DMS53 (cell line): ENCODE measurements around the gene FBXL15.
A peak's percentile ranks its signal among the peaks of the same experiment; 100 is the strongest.

ENCODE experiments used
- DNase-seq: peaks from one replicate; lab custom pipeline; 2025; lab: John Stamatoyannopoulos, UW

FBXL15 gene

DNA sequence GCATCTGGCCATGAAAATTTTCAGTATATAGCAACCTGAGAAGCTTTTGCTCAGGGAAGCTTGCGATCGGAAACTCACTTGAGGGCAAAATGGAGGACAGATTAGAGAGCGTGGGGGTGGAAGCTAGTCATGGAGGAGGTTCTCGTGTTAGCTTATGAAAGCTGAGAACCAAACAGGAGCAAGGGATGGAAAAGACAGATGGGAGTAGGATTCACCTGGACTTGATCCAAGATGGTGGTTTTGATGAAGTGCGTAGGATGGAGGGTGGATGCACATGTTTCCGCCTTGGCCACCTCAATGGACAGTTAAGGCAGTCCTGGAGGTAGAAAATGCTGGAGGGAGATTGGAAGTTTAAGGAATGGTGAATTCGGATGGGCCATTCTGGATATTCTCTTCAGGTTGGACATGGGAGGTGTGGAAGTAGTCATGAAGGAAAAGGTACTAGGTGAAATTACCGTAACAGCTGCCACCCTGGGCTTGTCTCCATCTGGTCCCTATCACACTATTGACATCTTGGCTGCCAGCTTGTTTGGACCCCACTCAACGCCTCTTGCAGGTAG lies 37.0 kb downstream of the FBXL15 start:
- no peak for DNase-seq

DNA sequence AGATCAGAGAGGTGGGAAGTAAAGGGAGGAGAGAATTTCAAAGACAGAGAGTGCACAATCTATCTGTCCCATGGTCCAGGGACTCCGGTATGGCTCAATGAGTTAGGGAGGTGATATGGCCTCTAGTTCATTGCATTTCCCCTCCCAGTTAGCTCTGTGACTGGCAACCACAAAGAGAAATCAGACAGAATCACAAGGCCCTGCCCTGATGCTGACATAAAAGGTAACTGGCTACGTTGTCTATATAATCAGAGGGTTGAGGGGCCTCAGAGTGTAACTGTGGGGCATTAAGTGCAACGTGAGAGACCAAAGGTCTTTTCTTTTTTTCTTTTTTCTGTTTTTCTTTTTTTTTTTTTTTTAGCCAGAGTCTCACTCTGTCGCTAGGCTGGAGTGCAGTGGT lies 38.0 kb downstream of the FBXL15 start:
- no peak for DNase-seq

DNA sequence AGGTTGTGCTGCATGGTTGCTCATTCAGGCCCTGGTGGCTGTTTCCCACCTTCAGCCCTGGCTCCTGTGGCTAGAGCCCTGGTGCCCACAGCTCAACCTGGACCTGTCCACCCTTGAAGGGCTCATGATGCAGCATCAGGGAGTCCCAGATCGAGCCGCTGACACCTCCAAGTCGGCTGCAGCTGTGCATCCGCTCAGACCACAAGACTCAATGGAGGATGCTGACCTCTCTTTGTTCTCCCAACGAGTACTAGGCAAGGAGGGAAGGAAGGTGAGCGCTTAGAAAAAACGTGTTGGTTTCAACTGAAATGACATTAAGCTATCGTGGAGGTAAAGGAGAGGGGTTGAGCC lies 40.2 kb downstream of the FBXL15 start:
- peak; percentile 81 for DNase-seq

DNA sequence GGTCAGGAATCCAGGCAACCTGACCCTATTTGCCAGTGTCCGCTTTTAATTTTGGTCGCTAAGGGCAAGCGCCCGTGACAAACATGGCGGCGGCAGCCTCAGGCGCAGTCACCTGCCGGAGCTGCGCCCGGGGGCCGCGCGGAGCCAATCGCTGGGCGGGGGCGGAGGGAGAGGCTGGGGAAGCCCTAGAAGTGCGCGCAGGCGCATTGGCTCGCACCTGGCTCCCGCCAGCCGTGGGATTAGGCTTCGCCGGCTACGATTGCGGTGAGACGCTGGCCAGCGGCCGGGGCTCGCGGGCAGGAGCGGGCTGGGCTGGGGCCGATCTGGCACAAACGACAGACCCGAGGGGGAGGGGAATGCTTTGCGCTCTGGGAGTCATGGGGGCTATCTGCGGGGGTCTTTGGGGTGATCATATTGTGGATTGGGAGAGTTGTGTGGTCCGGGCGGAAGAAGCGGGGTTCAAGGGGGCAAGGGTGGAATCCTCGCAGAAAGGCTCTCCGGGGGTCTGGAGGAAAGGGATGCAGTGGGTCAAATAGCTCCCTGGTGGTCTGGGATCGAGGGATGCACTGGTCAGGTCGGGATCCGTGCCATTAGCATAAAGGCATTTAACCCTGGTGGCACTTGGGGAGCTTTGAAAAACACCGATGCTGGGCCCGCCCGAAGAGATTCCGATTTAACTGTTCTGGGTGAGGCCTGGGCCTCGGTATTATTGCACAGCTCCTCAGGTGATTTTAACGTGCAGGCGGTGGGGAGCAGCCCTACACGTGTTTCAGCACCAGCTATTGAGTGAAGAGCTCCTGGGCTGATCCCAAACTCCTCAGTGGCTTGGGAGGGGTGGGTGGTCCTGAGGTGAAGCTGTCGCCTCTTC lies 40.8 kb downstream of the FBXL15 start:
- DNase-seq: peak; percentile 97

DNA sequence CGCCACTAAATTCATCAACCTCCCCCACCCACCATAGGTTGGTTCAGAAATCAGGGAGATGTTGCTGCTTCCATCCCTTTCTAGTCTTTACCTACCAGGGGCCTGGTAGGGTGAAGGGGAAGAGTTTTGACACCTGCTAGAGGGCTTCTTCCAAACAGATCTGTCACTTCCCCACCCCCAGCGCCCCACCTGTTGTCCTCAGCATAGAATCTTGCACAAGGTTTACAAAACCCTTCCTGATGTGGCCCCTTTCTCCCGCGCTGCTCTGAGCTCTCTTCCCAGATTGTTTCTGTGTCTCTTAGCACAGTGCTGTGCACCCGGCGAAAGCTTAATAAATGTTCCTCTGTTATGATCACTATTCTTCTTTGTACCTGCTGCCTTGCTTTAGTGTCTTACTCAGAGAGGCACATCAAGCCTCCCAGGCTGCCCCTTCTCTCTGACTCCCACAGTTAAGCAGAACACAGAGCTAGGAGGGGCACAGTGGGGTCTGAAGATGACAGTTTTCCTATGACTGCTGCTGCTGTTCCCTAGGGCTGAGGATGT lies 41.9 kb downstream of the FBXL15 start:
- no peak for DNase-seq

DNA sequence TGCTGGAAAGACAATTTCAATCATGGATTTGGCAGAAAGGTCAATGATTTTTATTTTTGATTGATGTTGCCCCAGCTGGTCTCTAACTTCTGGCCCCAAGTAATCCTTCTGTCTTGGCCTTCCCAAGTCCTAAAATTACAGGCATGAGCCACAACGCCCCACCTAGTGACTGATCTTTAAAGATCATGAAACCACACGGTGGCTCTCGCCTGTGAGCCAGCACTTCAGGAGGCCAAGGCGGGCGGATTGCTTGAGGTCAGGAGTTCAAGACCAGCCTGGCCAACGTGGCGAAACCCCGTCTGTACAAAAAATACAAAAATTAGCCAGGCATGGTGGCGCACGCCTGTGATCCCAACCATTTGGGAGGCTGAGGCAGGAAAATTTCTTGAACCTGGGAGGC lies 43.3 kb downstream of the FBXL15 start:
- no peak for DNase-seq

DNA sequence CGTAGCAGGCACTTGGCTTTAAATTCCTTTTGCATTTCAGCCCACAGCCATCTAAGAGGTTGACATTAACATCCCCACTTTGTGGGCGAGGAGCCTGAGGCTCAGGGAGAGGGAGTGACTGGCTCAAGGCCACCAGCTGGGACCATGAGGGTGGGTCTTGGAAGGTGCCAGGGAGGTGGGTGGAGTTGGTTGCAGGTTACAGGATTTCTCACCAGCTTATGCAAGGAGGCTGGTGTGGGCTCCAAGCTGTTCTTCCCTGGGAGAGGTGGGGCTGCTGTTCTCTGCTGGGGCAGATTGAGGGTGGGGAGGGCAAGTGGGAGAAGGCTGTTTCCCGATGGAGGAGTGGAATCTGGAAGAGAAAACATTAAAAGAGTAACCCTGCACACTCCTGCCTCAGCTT lies 44.8 kb downstream of the FBXL15 start:
- DNase-seq: no peak

DNA sequence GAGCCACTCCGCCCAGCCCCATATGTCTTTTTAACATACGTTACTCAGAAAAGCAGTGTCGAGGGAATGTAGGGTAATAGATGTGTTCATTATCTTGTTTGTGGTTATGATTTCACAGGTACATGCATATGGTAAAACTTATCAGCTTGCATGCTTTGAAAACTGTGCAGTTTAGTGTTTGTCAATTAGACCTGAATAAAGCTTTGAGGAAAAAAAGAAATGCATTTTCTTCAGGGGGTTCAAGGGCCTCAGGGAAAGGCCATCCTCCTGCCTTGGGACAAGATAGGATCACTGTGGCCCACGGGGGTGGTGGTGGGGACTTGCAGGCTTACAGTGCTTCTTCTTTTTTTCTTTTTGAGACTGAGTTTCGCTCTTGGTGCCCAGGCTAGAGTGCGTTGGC lies 46.7 kb downstream of the FBXL15 start:
- DNase-seq: no peak

DNA sequence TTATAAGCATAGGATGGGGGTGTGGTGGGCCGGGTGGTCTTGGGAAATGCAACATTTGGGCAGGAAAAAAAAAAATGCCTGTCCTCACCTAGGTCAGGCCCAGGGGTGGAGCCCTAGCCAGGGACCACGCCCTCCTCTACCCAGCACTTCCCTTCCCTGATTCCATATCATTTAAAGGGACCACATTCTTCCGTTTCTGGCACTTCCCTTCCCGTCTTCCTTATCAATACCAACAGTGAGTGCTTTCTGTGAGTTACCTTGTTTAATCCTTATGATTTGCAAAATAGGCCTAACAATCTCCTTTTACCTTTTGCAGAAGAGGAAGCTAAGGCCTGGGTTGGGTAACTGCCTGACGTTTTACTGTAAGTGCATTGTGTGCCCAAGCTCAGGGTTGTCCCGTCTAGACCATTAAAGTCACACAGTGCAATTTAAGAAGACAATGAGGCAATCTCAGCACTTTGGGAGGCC lies 47.4 kb downstream of the FBXL15 start:
- DNase-seq: no peak

DNA sequence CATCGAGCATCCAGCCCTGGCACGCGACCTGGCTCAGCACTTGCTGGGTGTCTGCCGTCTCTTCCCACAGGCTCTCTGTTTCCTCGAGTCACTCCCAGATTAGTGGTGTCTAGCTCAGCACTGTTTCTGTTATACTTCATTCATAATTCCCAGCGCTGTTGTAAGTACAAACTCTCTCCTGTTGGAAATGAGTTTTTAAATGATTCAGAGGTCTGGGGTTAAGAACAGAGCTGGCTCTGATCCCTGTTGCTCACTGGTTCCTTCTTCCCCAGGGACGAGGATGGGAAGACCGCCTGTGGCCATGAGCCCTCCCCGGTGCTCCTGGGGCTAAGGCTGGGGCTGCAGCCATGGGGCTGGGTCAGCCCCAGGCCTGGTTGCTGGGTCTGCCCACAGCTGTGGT lies 48.0 kb downstream of the FBXL15 start:
- DNase-seq: no peak

DNA sequence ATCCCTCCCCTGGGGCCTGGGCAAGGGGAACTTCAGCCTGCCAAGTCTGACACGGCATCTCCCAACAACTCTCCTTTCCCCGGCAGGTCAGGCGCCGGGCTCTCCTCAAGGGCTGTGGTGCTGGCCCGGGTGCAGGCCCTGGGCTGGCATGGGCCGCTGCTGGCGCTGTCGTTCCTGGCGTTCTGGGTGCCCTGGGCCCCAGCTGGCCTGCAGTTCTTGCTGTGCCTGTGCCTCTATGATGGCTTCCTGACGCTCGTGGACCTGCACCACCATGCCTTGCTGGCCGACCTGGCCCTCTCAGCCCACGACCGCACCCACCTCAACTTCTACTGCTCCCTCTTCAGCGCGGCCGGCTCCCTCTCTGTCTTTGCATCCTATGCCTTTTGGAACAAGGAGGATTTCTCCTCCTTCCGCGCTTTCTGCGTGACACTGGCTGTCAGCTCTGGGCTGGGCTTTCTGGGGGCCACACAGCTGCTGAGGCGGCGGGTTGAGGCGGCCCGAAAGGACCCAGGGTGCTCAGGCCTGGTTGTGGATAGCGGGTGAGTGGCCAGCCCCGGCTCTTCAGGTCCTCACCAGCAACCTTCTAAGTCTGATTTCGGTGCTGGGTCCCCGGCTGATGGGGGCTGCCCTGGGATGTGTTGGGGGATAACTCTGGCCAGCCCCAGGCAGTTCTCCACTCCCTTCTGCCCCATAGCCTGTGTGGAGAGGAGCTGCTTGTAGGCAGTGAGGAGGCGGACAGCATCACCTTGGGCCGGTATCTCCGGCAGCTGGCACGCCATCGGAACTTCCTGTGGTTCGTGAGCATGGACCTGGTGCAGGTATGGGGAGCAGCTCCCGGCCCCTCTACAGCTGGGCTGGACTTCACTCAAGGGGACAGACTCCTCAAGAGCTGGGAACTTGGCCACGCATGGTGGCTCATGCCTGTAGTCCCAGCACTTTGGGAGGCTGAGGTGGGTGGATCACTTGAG lies 50.2 kb downstream of the FBXL15 start:
- no peak for DNase-seq
